ENCODE measurements around the gene NUDT5. TPM values are rescaled to one million over a fixed set of nuclear protein-coding genes. Genes with fewer than 3 reads are reported as not detected.

NUDT5 gene
- total and polyA plus RNA-seq, 7 donors: 4.8 to 11.3 (median 5.2) TPM

GRCh38 chr10:12184165-12184564 lies 11.5 kb downstream of the NUDT5 start:
- intact Hi-C loops (cut with DNase I): no loop called here
- DNase-seq (no peak), ATAC-seq (no peak)
- Histone ChIP-seq H3K4me1 (no peaks in the 10 kb centered on the region), H3K27ac (no peak overlapping the region), H3K4me3 (no peak overlapping the region), H3K9me3 (no peaks in the 10 kb centered on the region), H3K36me3 (ENCODE audit: insufficient read depth in 1 of 2, low read depth in 1 of 2) (peaks cover 3 to 59% of the 10 kb centered on the region in 2 donors), H3K27me3 (ENCODE audit: insufficient read depth in 3 of 3, low read length in 2 of 3) (no peaks in the 10 kb centered on the region)
- TF ChIP-seq CTCF (IDR thresholded peaks at IDR 0.05): no peak
- WGBS, 3 donors: 94 to 95% (median 95%) methylated on average over 7 of the region's 7 CpGs

GRCh38 chr10:12181065-12181775 lies 14.5 kb downstream of the NUDT5 start:
- no peaks in the 10 kb centered on the region for H3K27me3 ChIP-seq (ENCODE audit: insufficient read depth in 3 of 3, low read length in 2 of 3)
- no peak overlapping the region for H3K4me3 ChIP-seq
- H3K36me3 ChIP-seq (ENCODE audit: insufficient read depth in 1 of 2, low read depth in 1 of 2): peaks cover 3 to 83% of the 10 kb centered on the region in 2 donors
- TF ChIP-seq CTCF (IDR thresholded peaks at IDR 0.05): no peak
- DNase-seq (no peak), ATAC-seq (peak in 1 of 4 donors; percentile 40)
- H3K9me3 ChIP-seq: no peaks in the 10 kb centered on the region
- no peaks in the 10 kb centered on the region for H3K4me1 ChIP-seq
- intact Hi-C loops (cut with DNase I): no loop called here
- no peak overlapping the region for H3K27ac ChIP-seq
- WGBS, 3 donors: 90 to 96% (median 92%) methylated on average over 13 of the region's 13 CpGs

DNA sequence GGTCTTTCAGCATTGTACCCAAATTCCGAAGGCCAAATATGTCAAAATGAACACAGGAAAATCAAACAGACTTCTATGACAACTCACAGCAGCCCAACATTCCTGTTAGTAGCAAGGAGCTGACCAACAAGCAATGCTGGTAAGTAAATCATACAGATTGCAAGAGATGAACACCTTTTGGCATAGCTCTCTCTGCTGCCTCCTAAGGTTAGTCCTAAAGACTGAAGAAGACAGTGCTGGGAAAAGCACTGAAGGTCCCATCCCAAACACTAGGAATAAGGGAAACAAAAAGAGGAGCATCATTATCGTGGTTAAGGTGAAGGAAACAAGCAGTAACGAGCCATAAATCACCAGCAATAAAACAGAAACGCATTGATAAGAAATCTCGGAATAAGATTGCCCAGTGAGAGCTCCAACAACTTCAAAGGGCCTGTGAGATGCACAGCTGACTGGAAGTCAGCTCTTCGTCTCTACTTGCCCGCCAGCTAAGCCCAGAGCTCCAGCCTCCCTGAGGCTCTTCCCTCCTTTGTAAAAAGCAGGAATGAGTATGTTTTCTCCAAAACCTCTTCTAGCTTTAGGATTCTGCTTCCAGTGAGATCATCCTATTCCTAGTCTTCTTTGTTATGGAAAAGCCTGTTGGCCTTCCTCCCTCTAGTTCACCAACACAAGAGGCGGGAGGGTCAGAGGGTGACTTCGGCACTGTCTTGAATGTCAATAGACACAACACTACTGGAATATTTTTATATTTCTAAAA lies 15.3 kb downstream of the NUDT5 start:
- no peaks in the 10 kb centered on the region for H3K27me3 ChIP-seq (ENCODE audit: insufficient read depth in 3 of 3, low read length in 2 of 3)
- H3K27ac ChIP-seq: no peak overlapping the region
- 74 to 84% (median 82%) methylated on average over 9 of the region's 9 CpGs for WGBS, 3 donors
- peaks cover 3 to 83% of the 10 kb centered on the region in 2 donors for H3K36me3 ChIP-seq (ENCODE audit: insufficient read depth in 1 of 2, low read depth in 1 of 2)
- H3K4me1 ChIP-seq: no peaks in the 10 kb centered on the region
- intact Hi-C loops (cut with DNase I): no loop called here
- TF ChIP-seq CTCF (IDR thresholded peaks at IDR 0.05): no peak
- DNase-seq (no peak), ATAC-seq (no peak)
- no peak overlapping the region for H3K4me3 ChIP-seq
- no peaks in the 10 kb centered on the region for H3K9me3 ChIP-seq

DNA sequence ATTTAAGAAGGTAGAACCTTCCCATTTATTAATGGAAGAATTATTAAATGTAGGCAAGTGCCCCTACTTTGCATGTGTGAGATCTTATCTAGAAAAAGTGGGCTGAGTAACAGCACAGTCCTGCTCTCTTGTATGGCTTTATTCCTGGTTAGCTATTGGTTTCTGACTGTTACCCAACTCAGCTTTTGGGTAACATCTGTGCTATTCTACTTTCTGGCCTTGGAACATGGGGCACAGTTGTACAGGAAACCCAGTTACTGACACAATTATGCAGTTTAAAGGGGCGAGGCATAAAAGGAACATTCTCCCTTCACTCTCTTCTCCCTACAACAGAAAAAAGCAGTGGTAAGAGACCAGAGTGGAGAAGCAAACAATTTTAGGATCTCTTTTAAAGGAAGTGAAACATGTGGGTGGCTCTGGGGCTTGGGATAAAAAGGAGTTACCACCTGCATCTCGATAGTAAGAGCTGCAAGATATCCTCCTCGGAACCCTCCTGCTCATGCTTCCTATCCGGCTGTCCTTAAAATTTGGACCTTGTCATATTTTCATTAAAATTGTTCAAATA lies 16.0 kb downstream of the NUDT5 start:
- no peak overlapping the region for H3K27ac ChIP-seq
- no peak for TF ChIP-seq CTCF (IDR thresholded peaks at IDR 0.05)
- intact Hi-C loops (cut with DNase I): no loop called here
- no peak overlapping the region for H3K4me3 ChIP-seq
- no peaks in the 10 kb centered on the region for H3K27me3 ChIP-seq (ENCODE audit: insufficient read depth in 3 of 3, low read length in 2 of 3)
- ATAC-seq (no peak), DNase-seq (no peak)
- no peaks in the 10 kb centered on the region for H3K9me3 ChIP-seq
- H3K4me1 ChIP-seq: no peaks in the 10 kb centered on the region
- H3K36me3 ChIP-seq (ENCODE audit: insufficient read depth in 1 of 2, low read depth in 1 of 2): peaks cover 3 to 83% of the 10 kb centered on the region in 2 donors
- WGBS, 3 donors: 89 to 93% (median 92%) methylated on average over 4 of the region's 4 CpGs
